ENCODE data around the gene EI24. TPM values are rescaled to one million over a fixed set of nuclear protein-coding genes. Genes with fewer than 3 reads are reported as not detected.

EI24 gene
- total RNA-seq, 1 donor from 2014 or later: 67.8 TPM

GRCh38 chr11:125591649-125592304 lies 22.5 kb downstream of the EI24 start:
- peak; percentile 31 to 70 for DNase-seq (ENCODE audit: low spot score in 2 of 2, unreplicated experiment in 2 of 2)
- Mint-ChIP-seq H3K4me3 (peak overlapping the region; percentile 90), H3K27me3 (ENCODE audit: low read depth) (no peaks in the 10 kb centered on the region), H3K36me3 (peaks cover 5% of the 10 kb centered on the region), H3K4me1 (peaks cover 32% of the 10 kb centered on the region), H3K9me3 (no peaks in the 10 kb centered on the region), H3K27ac (peak overlapping the region; percentile 98)
- TF ChIP-seq CTCF (IDR thresholded peaks at IDR 0.05; ENCODE audit: unreplicated experiment): no peak

GRCh38 chr11:125592305-125593113 lies 23.2 kb downstream of the EI24 start, which contains the start of gene STT3A:
STT3A (plus strand) TSS chr11:125592852; CDS start chr11:125595916, 3,064 bp downstream.
- peak within 1 kb of the TSS; percentile 90 for H3K4me3 Mint-ChIP-seq
- no peaks in the 10 kb centered on the region for H3K9me3 Mint-ChIP-seq
- H3K36me3 Mint-ChIP-seq: peaks cover 8% of the 10 kb centered on the region
- no peaks in the 10 kb centered on the region for H3K27me3 Mint-ChIP-seq (ENCODE audit: low read depth)
- peak; percentile 98 to 99 for DNase-seq (ENCODE audit: low spot score in 2 of 2, unreplicated experiment in 2 of 2)
- H3K4me1 Mint-ChIP-seq: peaks cover 32% of the 10 kb centered on the region
- H3K27ac Mint-ChIP-seq: peak within 1 kb of the TSS; percentile 98
- TF ChIP-seq CTCF (IDR thresholded peaks at IDR 0.05; ENCODE audit: unreplicated experiment): no peak

- H3K27ac Mint-ChIP-seq: peak overlapping the region; percentile 98
- no peak for TF ChIP-seq CTCF (IDR thresholded peaks at IDR 0.05; ENCODE audit: unreplicated experiment)
- peaks cover 8% of the 10 kb centered on the region for H3K36me3 Mint-ChIP-seq
- peaks cover 30% of the 10 kb centered on the region for H3K4me1 Mint-ChIP-seq
- no peaks in the 10 kb centered on the region for H3K27me3 Mint-ChIP-seq (ENCODE audit: low read depth)
- H3K4me3 Mint-ChIP-seq: peak overlapping the region; percentile 90
- DNase-seq (ENCODE audit: low spot score in 2 of 2, unreplicated experiment in 2 of 2): no peak
- no peaks in the 10 kb centered on the region for H3K9me3 Mint-ChIP-seq
Measured at GRCh38 chr11:125593114-125593820, 24.0 kb downstream of the EI24 start.

GRCh38 chr11:125594958-125595357 lies 25.7 kb downstream of the EI24 start:
- Mint-ChIP-seq H3K27me3 (ENCODE audit: low read depth) (no peaks in the 10 kb centered on the region), H3K4me3 (no peak overlapping the region), H3K9me3 (no peaks in the 10 kb centered on the region), H3K36me3 (peaks cover 14% of the 10 kb centered on the region), H3K27ac (no peak overlapping the region), H3K4me1 (peaks cover 28% of the 10 kb centered on the region)
- DNase-seq (ENCODE audit: low spot score in 2 of 2, unreplicated experiment in 2 of 2): no peak
- TF ChIP-seq CTCF (IDR thresholded peaks at IDR 0.05; ENCODE audit: unreplicated experiment): no peak

GRCh38 chr11:125600663-125601062 lies 31.4 kb downstream of the EI24 start:
- H3K9me3 Mint-ChIP-seq: no peaks in the 10 kb centered on the region
- H3K4me1 Mint-ChIP-seq: peaks cover 2% of the 10 kb centered on the region
- TF ChIP-seq CTCF (IDR thresholded peaks at IDR 0.05; ENCODE audit: unreplicated experiment): no peak
- H3K27me3 Mint-ChIP-seq (ENCODE audit: low read depth): no peaks in the 10 kb centered on the region
- no peak for DNase-seq (ENCODE audit: low spot score in 2 of 2, unreplicated experiment in 2 of 2)
- no peak overlapping the region for H3K27ac Mint-ChIP-seq
- H3K4me3 Mint-ChIP-seq: no peak overlapping the region
- H3K36me3 Mint-ChIP-seq: peaks cover 33% of the 10 kb centered on the region
